Cardiac fibroblast (primary cell): ENCODE data around the gene ATP11C.
"Not testable (repeated sequence)": the region's sequence is repeated elsewhere in the genome, so short reads cannot be mapped to it uniquely, and the experiment has no call there.

Experiments
- DNase-seq, 2 donors: peaks; one replicate each; pipeline versions ENCODE4 v3.0.0 to v3.0.0-alpha.2; 2010; ENCODE audit warnings: low read depth in 2 of 2
- H3K4me3 ChIP-seq, 2 donors: replicated peaks in 1 of 2; 1 replicate in 1 of 2; 2 replicates in 1 of 2; pipeline ENCODE4 v1.5.1; 2011; ENCODE audit warnings: low read depth in 2 of 2, low read length in 2 of 2, mild to moderate bottlenecking in 2 of 2, moderate library complexity in 1 of 2
- CTCF ChIP-seq: IDR thresholded peaks from one replicate; pipeline ENCODE4 v1.5.1; 2011; ENCODE audit warnings: low read depth, mild to moderate bottlenecking, low read length, inconsistent platforms

Gene ATP11C

GRCh38 chrX:139702658-139703057 is 230.2 kb downstream of the ATP11C start:
- DNase-seq: no peak
- TF ChIP-seq CTCF: no peak
- H3K4me3 ChIP-seq: no peak overlapping the region

- DNase-seq: no peak
- TF ChIP-seq CTCF: no peak
- H3K4me3 ChIP-seq: no peak overlapping the region
Measured at GRCh38 chrX:139692908-139693307, 239.9 kb downstream of the ATP11C start.

DNA sequence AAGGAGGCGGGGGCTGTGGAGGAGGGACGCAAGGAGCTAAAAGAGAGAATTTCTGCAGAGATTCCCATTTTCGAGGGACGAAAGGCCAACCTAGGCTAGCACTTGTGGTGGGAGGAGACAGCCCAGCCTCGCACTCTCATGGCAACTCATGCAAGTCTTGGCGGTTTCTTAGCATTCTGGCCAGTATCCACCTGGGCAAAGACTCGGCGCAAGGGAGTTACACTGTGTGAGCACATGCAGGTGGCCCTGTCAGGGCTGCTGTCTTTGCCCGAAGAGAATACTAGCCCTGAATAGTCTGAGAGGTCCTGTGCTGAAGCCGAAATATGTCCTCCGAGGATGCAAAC is 240.4 kb downstream of the ATP11C start:
- H3K4me3 ChIP-seq: peak overlapping the region; percentile 5 to 44
- peak; percentile 0 to 5 for DNase-seq
- TF ChIP-seq CTCF: no peak

DNA sequence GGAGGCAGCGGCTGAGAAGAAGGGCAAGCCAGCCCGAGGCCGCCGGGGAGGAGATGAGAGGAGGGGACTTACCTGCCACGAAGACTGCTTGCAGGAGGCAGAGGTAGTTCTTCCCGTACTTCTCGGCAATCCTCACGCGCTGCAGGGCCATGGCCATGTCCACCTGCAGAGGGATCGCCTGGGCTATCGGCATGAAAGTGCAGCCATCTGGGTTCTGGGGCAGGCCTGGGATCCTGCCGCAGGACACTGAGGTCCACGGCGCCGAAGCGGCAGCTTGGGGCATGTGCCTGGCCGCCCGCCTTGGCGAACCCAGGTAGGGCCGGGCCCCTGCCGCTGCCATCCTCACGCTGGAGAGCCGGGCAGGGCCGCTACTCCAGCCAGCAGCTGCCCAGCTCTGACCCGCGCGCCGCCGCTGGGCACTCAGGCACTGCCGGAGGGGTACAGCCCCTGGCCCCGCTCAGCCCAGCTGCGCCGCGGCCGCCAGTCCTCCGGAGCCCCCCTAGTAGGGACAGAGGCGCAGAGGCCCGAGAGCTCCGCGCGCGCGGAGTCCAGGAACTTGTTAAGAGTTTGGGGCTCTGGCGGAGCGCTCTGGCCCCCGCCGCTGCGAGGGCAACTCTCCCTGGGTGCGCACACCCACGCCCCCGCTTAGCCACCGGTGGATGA is 240.9 kb downstream of the ATP11C start:
- DNase-seq: peak; percentile 0 to 2
- no peak for TF ChIP-seq CTCF
- peak overlapping the region; percentile 22 to 44 for H3K4me3 ChIP-seq

- DNase-seq: peak; percentile 3 to 5
- no peak for TF ChIP-seq CTCF
- peak overlapping the region; percentile 22 to 44 for H3K4me3 ChIP-seq
Measured at GRCh38 chrX:139691493-139691842, 241.4 kb downstream of the ATP11C start.

DNA sequence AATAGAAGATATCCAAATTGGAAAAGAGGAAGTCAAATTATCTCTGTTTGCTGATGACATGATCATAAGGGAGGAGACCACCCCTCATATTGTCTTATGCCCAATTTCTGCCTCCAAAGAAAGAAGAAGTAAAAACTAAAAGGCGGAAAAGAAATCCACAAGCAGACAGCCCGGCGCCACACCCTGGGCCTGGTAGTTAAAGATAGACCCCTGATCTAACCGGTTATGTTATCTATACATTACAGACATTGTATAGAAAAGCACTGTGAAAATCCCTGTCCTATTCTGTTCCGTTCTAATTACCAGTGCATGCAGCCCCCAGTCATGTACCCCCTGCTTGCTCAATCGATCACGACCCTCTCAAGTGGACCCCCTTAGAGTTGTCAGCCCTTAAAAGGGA is 247.7 kb downstream of the ATP11C start:
- H3K4me3 ChIP-seq, DNase-seq: not testable (repeated sequence)

GRCh38 chrX:139680356-139680755 is 252.5 kb downstream of the ATP11C start:
- no peak for TF ChIP-seq CTCF
- DNase-seq: no peak
- H3K4me3 ChIP-seq: no peak overlapping the region
